Activated naive CD4-positive, alpha-beta T cell (primary cell): ENCODE results near the gene FAM149A.

Source experiments
- DNase-seq, 4 experiments: peaks; one replicate each; lab custom pipeline; 2025; lab: John Stamatoyannopoulos, UW

Gene FAM149A

GRCh38 chr4:186158966-186159365 is 54.5 kb downstream of the FAM149A start:
- no peak for DNase-seq

GRCh38 chr4:186159613-186160012 is 55.1 kb downstream of the FAM149A start:
- DNase-seq, result no peak

GRCh38 chr4:186161138-186161537 is 56.6 kb downstream of the FAM149A start:
- DNase-seq, result peak in 1 of 4 experiments; percentile 1

GRCh38 chr4:186166852-186167512 is 62.5 kb downstream of the FAM149A start:
- DNase-seq, result no peak

GRCh38 chr4:186167605-186168004 is 63.1 kb downstream of the FAM149A start:
- DNase-seq, result no peak

- DNase-seq, result no peak
Observed at GRCh38 chr4:186168750-186169149, 64.2 kb downstream of the FAM149A start.

GRCh38 chr4:186169333-186169944 is 64.9 kb downstream of the FAM149A start:
- DNase-seq, result no peak

- no peak for DNase-seq
Observed at GRCh38 chr4:186169945-186170802, 65.7 kb downstream of the FAM149A start.

- DNase-seq, result no peak
Observed at GRCh38 chr4:186170966-186171365, 66.5 kb downstream of the FAM149A start.

- no peak for DNase-seq
Observed at GRCh38 chr4:186172546-186172945, 68.0 kb downstream of the FAM149A start.

- DNase-seq, result no peak
Observed at GRCh38 chr4:186188107-186188506, 83.6 kb downstream of the FAM149A start.

GRCh38 chr4:186189656-186190055 is 85.2 kb downstream of the FAM149A start:
- no peak for DNase-seq

- DNase-seq, result peak in 3 of 4 experiments; percentile 42 to 53 (median 52)
Observed at GRCh38 chr4:186190581-186191199, 86.2 kb downstream of the FAM149A start.

GRCh38 chr4:186191200-186192065 is 86.9 kb downstream of the FAM149A start, which contains the start of gene CYP4V2:
Gene CYP4V2, plus strand, starts transcription at chr4:186191567. Its CDS starts 257 bp downstream, at chr4:186191824.
- peak; percentile 64 to 80 (median 74) for DNase-seq

GRCh38 chr4:186192066-186192612 is 87.6 kb downstream of the FAM149A start:
- peak in 2 of 4 experiments; percentile 42 to 47 for DNase-seq

- no peak for DNase-seq
Observed at GRCh38 chr4:186193851-186194250, 89.3 kb downstream of the FAM149A start.

- DNase-seq, result no peak
Observed at GRCh38 chr4:186196063-186196462, 91.6 kb downstream of the FAM149A start.

- DNase-seq, result no peak
Observed at GRCh38 chr4:186200516-186200915, 96.0 kb downstream of the FAM149A start.

GRCh38 chr4:186201010-186201409 is 96.5 kb downstream of the FAM149A start:
- DNase-seq, result no peak

GRCh38 chr4:186201535-186202230 is 97.2 kb downstream of the FAM149A start:
- DNase-seq, result peak in 2 of 4 experiments; percentile 11 to 41
